Right ventricle myocardium inferior (tissue), 1 donor: Measurements from ENCODE around the gene CC2D2B. TPM values are rescaled to one million over a fixed set of nuclear protein-coding genes. Genes with fewer than 3 reads are reported as not detected.

ENCODE experiments used
- ATAC-seq: fragments of 200-7000 bp; cut with Tn5 transposase; one replicate; pipeline ENCODE4 v1.9.1; 2020; ENCODE audit warnings: mild to moderate bottlenecking, moderate library complexity
- DNase-seq: peaks from one replicate; pipeline ENCODE4 v3.0.0; 2021; ENCODE audit errors: missing footprints
- intact Hi-C: fragments of 100-400 bp; cut with DNase I; formaldehyde crosslinking; loops from one replicate; pipeline ENCODE4 v1.11.0; 2022
- microRNA-seq: library from miRNA; unstranded; fragments of <30 nt; microRNA quantifications from one replicate; pipeline ENCODE4 v1.2.0, GENCODE V29; 2020
- total RNA-seq: library from RNA; stranded (reverse); fragmentation: NEBNext Ultra II Directional; extraction: Animal tissue kit (Norgen Biotek cat#: 25700); gene quantifications from one replicate; pipeline ENCODE4 v1.2.1, GENCODE V29; 2021
- donor health status: DM: no; HTN: yes; CAD: no; lungs with severe emphysema.

The CC2D2B gene
- total RNA-seq, 1 donor from 2014 or later = 0.22 TPM

DNA sequence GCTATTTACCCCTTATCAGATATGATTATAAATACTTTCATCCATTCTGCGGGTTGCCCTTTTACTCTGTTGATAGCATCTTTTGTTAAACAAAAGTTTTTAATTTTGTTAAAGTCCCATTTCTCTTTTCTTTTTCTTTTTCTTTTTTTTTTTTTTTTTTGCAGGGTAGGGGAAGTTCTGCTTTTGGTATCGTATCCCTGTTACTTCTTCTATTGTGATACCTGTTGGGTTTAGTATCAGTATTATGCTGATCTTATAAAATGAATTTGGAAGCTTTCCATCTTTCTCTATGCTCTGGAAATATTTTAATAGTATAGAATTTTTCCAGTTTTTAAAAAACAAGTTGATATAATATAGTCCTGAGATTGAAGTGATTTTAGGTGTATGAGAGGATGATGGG lies 141.6 kb downstream of the CC2D2B start:
- intact Hi-C loops = no loop called here
- no peak for DNase-seq

DNA sequence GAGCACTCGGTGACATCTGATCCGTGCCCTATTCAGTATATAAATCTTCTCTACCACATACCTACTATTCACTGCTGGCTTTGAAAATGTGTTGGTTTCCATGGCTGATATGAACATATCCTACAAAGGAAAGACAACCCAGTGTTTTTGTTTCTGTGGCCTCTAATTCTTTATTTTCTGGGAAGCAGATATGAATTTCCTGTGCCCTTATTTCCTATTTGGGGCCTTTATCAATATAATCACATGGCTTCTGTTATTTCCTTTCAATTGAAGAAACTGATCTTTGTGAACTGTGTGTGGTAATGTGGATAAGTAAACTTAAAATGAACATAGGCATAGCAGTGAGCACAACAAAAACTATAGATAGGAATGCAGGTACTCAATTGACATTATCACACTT lies 146.2 kb downstream of the CC2D2B start:
- ATAC-seq = no peak

More for the DNA sequence above, 141.6 kb downstream of the CC2D2B start:
- no peak for ATAC-seq

DNA sequence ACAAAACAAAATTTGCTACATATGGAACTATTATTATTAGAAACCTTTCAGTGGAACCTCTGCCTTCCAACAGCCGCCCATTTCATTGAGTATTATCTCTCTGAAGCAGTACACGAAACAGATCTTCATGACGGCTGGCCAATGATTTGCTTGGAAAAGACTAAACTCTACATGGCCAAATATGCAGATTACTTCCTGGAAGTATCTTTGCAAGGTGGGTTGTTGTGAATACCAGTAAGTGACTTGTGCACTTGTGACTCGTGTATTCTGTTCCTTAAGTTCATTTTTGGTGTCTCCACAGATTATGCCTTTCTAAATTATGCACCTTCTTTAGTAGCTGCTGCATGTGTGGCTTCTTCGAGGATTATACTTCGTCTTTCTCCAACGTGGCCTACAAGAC lies 149.0 kb downstream of the CC2D2B start:
- no peak for ATAC-seq
- no peak for DNase-seq
- intact Hi-C loops = no loop called here

More for the DNA sequence above, 146.2 kb downstream of the CC2D2B start:
- intact Hi-C loops = no loop called here
- no peak for DNase-seq

DNA sequence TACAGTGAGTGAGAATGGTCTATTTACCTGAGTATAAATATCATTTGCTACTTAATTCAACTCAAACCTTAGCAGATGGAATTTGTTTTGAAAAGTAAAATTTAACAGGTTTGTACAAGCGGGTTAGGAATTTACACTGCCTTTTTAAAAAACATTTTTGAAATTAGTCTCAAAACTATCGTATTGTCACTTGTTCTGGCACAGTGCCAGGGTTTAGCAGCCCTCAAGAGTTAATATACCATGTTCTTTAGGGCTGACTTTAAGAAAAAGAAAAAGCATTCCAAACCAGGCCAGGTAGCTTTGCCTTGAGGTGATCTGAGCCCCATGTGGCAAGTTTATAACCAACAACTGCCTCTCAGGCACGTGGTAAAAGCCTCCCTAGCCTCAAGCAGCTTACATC lies 153.5 kb downstream of the CC2D2B start:
- intact Hi-C loops = no loop called here
- no peak for ATAC-seq

DNA sequence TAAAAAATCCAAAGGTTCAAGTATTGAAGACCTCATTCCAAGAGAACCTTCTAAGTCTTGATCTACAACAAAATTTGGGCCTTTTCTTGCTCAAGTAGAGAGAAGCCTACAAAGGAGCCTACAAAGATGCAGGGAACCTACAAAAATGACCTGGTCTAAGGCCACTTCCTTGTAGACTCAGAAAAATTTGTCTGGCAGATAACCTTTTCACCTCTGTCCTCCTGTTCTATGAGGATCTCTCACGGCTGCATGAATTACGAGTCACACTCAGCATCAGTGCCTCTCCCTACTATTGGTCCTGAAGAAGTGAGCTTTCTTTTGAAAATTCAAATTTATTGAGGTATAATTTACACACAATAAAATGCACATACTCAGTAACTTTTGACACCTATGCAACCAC lies 164.9 kb downstream of the CC2D2B start:
- intact Hi-C loops = no loop called here
- no peak for DNase-seq
- ATAC-seq = no peak

More for the DNA sequence above, 153.5 kb downstream of the CC2D2B start:
- DNase-seq = no peak

DNA sequence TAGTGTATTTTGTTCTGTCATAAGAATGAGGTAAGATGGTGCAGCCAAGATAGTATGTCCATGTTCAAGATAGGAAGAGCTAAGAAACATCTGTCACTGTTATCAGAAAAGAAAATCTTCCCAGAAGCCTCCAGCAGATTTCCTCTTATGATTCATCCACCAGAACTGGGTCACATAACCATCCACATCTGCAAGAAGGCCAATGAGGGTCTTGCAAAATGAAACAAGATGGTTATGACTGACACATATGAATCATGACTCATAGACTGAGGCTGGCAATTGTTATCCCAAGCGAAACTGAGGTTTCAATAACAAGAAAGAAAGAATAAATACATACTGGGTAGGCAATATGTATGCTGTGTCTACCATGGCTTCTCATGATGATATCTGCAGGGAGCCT lies 165.9 kb downstream of the CC2D2B start:
- ATAC-seq (no peak), DNase-seq (no peak)
- intact Hi-C loops = no loop called here

DNA sequence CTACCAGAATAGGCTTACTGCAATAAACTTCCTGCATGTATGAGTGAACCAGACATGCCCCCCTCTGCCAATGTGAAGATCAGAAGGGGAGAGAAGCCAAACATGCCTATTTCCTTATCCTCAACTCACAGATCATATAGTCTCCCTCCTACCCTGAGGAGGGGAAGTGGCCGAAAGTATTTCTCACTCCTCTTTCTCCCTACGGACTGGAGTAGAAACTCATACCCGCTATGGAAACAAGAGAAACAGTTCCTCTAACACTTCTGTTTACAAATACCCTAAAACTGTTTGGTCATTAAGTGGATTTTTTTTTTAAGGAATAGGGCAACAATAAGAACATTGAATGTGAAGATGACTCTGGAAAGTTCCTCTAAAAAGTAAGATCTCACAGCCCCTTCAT lies 167.0 kb downstream of the CC2D2B start:
- ATAC-seq = no peak
- DNase-seq = no peak
- intact Hi-C loops = no loop called here

DNA sequence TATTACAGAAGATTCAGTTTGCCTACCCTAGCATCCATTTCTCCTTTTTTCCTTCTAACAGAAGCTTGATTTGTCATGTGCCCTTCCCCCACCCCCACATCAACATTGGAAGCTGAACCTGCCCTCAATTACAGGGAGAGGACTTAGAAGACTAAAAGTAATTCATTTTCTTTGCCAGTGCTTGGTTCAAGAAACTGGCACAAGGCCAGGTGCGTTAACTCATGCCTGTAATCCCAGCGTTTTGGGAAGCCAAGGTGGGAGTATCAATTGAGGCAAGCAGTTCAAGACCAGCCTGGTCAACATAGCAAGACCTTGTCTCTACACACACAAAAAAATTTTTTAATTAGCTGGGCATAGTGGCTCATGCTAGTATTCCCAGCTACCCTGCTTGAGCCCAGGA lies 168.2 kb downstream of the CC2D2B start:
- intact Hi-C loops = no loop called here
- no peak for ATAC-seq
- DNase-seq = no peak

DNA sequence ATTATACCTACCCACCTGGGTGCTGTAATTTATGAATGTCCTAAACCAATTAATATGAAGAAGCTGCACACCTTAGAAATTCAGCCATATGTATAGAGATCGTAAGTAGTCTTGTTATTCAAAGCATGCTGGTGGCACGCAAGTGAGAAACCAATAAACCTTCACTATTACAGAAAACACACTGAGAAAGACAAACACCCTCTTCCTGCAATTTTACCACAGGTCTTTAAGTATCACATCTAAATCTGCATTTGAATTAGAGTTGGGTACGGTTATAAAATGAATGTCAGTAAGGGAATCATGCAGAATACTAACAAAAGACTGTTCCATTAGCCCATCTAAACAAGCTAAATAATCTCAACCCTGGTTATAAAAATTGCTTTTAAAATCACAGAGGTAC lies 169.4 kb downstream of the CC2D2B start:
- DNase-seq (no peak), ATAC-seq (no peak)
- intact Hi-C loops = no loop called here

DNA sequence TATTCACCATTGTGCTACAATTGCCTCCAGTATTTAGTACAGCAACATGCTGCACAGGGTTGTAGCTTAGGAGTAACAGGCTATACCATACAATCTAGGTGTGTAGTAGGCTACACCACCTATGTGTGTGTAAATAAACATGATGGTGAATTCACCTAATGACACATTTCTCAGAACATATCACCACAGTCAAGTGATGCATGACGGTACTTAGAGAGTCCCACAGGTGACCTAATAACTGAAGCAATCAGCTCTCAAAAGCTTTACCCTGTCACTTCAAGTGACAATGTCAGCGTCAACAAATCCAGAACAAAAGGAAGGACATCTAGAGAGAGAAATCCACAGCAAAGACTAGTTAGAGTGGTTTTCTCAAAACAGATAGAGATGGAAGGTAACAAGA lies 174.4 kb downstream of the CC2D2B start:
- DNase-seq (no peak), ATAC-seq (peak; percentile 29)
- intact Hi-C loops = no loop called here

Small RNA genes within 50 kb of the gene (microRNA-seq; reads per million reads assigned to microRNA genes)
- gene MIR3157 = 29.3 reads per million, percentile 38 among the genes with 10 or more reads in this experiment

Other genes starting within 250 kb of the CC2D2B start
- gene TCTN3, start 214.0 kb upstream of the CC2D2B start, total RNA-seq = 9.7 TPM
- gene ENTPD1, start 151.8 kb upstream of the CC2D2B start, total RNA-seq = 6.3 TPM
- 2.7 TPM for gene CCNJ, start 135.6 kb downstream of the CC2D2B start, total RNA-seq
- gene ZNF518A, start 222.3 kb downstream of the CC2D2B start, total RNA-seq = 10.9 TPM